GM08714 (cell line): ENCODE results near the gene CD164L2.

Source experiments
- H3K4me3 ChIP-seq: fragments of 200-500 bp; sonication (Bioruptor generic); 2 replicates; pipeline ENCODE4 v1.5.1; 2014; ENCODE audit warnings: mild to moderate bottlenecking, low read length, inconsistent platforms
- ZNF274 ChIP-seq: IDR thresholded peaks from 2 replicates; pipeline ENCODE4 v1.6.1; 2012; ENCODE audit warnings: mild to moderate bottlenecking, low read depth, low read length

The CD164L2 gene

GRCh38 chr1:27343639-27344025, 39.5 kb downstream of the CD164L2 start:
- TF ChIP-seq ZNF274: no peak
- H3K4me3 ChIP-seq: peak overlapping the region; percentile 68; the same call in 1 of the 2 replicates

DNA sequence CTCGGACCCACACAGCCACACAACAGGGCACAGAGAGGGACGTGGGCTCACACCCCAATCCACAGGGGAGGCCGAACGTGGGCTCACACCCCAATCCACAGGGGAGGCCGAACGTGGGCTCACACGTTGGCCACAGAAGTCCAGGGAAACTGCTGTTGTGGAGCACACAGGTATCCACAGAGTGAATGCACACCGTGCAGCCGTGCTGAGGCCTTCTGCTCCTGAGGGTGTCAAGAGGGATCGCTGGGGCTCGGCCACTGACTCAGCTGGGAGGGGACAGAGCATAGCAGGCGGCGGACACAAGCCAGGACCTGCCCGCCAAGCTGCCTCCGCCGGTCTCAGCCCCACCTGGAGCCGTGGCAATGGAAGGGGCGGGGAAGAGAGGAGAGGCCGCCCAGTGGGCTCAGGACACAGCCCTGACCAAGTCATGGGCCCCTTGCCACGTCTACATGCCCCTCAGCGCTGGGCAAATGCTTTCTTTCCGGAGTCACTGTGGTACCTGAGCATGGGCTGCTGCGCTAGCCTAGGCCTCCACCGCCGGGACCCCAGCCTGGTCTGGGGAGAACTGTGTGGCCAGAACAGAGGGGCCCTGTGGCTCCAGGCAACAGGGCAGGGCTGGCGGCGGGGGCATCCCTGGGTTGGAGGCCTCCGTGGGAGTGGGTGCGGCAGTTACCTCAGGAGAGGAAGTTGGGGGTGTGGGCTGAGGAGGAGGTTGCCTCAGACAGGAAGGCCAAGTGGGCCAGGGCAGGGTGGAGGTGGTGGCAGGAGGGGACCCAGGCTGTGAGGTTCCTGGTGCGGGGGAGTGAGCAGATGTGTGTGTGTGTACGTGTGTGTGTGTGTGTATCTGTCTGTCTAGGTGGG, 40.1 kb downstream of the CD164L2 start:
- TF ChIP-seq ZNF274: no peak
- H3K4me3 ChIP-seq: peak overlapping the region; percentile 68; the same call in 1 of the 2 replicates

GRCh38 chr1:27342391-27342777, 40.7 kb downstream of the CD164L2 start:
- H3K4me3 ChIP-seq: peak overlapping the region; percentile 68; the same call in 1 of the 2 replicates
- TF ChIP-seq ZNF274: no peak

DNA sequence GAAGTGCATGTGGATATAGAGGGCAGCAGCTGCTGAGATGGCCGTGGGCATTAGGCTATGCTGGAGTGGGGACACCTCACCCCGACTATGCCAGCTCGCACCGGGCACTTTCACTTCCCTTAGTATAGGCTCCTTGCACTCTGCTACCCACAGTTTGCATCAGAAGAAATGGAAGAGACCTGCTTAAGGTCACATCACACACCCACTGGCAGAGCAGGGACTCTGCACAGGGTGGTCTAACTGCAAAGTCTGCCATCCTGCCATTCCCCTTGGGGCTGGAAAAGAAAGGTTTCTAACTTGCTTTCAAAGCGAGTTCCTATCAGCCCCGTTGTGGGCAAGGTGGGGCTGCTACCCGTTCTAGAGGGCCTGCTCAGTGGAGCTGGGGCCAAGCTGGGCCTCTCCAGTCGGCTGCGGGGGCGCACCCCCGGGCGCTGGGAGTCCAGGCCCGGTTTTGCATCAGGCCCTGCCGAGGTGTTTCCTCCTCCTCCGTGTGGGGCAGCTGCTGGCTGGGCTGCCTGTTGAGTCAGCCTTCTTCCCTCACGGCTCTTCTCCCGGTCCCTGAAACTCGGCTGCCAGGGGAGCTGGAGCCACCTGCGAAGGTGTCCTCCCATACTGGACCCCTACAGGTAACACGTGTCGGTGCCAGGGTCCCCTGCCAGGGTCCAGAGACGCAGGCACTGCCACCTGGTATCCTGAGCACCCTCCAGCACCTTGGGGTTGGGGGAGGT, 41.4 kb downstream of the CD164L2 start, which contains the start of gene SYTL1:
Gene SYTL1, plus strand, starts transcription at position 498 of the 728 bp plus-strand sequence. CDS start 3,313 bp downstream, outside the sequence.
- H3K4me3 ChIP-seq: peak within 1 kb of the TSS; percentile 68; the same call in 1 of the 2 replicates
- TF ChIP-seq ZNF274: no peak

DNA sequence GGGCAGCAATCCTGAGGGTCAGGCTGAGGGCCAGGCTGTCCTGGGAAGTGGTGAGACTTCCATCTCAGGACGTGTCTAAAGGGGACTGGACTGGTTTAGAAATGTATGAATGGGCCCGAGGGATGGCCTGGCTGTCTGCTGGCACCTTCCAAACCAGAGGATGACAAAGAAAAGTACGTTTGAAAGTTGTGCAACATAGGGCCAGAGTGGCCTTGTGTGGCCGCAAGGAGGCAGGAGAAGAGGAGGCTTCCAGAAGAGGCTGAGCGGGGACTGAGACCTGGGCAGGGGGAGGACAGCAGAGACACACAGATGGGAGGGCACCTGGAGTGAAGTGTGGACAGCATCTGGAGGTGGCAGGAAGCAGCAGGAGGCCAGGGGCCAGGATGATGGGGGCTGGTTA, 43.9 kb downstream of the CD164L2 start:
- TF ChIP-seq ZNF274: no peak
- no peak overlapping the region for H3K4me3 ChIP-seq

- no peak overlapping the region for H3K4me3 ChIP-seq
- no peak for TF ChIP-seq ZNF274
These were observed 44.4 kb downstream of the CD164L2 start for GRCh38 chr1:27338751-27339150.

DNA sequence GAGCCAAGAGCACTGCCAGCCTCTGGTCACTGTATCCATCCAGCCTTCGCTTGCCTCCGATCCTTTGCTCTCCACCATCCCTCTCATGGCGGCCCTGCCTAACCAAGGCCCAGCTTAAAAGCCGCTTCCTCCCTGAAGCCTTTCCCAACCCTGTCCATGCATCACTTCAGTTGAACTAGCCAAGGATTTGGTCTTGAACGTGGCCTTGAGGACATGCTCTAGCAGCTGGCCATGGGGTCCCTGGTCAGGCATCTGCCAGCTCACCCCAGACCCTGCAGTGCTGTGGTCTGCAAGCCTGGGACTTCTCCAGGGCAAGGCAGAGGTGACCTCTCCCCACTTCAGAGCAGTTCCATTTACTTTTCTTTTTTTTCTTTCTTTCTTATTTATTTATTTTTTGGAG, 46.4 kb downstream of the CD164L2 start:
- H3K4me3 ChIP-seq: no peak overlapping the region
- TF ChIP-seq ZNF274: no peak

GRCh38 chr1:27335506-27336422, 47.4 kb downstream of the CD164L2 start:
- H3K4me3 ChIP-seq: no peak overlapping the region

DNA sequence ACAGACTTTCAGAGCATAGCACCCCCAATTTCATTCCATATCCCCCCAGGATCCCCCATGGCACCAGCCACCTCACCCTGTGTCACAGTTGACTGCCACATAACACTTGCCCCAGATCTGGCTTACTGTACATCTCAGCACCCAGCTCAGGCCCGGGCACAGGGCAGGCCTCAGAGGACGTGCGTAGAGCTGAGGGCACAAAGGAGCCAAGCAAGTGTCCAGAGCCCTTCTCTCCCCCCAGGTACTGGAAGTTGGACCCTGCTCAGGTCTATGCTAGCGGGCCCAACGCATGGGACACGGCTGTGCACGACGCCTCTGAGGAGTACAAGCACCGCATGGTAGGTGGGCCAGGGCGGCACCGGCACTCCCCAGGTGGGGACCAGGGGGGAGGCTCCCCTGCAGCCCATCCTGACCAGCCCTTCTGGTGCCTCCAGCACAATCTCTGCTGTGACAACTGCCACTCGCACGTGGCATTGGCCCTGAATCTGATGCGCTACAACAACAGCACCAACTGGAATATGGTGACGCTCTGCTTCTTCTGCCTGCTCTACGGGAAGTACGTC, 49.3 kb downstream of the CD164L2 start:
- no peak for TF ChIP-seq ZNF274
- no peak overlapping the region for H3K4me3 ChIP-seq

More at GRCh38 chr1:27335506-27336422, 47.4 kb downstream of the CD164L2 start:
- no peak for TF ChIP-seq ZNF274

- no peak for TF ChIP-seq ZNF274
- H3K4me3 ChIP-seq: no peak overlapping the region
These were observed 50.4 kb downstream of the CD164L2 start for GRCh38 chr1:27332536-27333281.

DNA sequence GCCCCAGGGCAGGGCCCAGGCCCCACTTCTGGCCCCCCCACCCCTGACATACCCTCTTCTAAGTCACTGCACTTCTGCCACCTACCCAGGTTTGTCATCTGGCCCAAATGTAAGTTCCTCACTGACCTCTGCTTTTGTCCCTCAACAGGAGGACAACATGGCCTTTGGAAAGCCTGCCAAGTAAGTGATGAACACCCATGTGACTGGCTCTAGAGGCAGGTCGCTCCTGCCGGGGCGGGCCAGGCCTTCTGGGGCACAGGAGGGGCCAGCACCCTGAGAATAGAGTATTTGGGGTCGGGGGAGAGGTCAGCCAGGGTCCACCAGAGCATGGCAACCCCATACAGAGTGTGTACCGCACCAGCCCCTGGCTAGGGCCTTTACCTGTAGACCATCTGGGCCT, 51.2 kb downstream of the CD164L2 start:
- no peak overlapping the region for H3K4me3 ChIP-seq
- no peak for TF ChIP-seq ZNF274

GRCh38 chr1:27331426-27331825, 51.7 kb downstream of the CD164L2 start:
- H3K4me3 ChIP-seq: no peak overlapping the region
- TF ChIP-seq ZNF274: no peak

GRCh38 chr1:27330786-27331185, 52.3 kb downstream of the CD164L2 start:
- no peak overlapping the region for H3K4me3 ChIP-seq
- no peak for TF ChIP-seq ZNF274
